ENCODE measurements around the gene SMCR8.
"Not testable (repeated sequence)": the region's sequence is repeated elsewhere in the genome, so short reads cannot be mapped to it uniquely, and the experiment has no call there.

The SMCR8 gene

GRCh38 chr17:18318117-18318516 is 3.0 kb downstream of the SMCR8 start:
- in situ Hi-C loops (cut with HindIII; ENCODE audit: low sequenced_read_pairs): no loop called here

- in situ Hi-C loops (cut with HindIII; ENCODE audit: low sequenced_read_pairs): no loop called here
These were observed 3.8 kb downstream of the SMCR8 start for GRCh38 chr17:18318771-18319450.

GRCh38 chr17:18319604-18320256 is 4.6 kb downstream of the SMCR8 start:
- in situ Hi-C loops (cut with HindIII; ENCODE audit: low sequenced_read_pairs): no loop called here

GRCh38 chr17:18320301-18320700 is 5.2 kb downstream of the SMCR8 start:
- in situ Hi-C loops (cut with HindIII; ENCODE audit: low sequenced_read_pairs): no loop called here

- in situ Hi-C loops (cut with HindIII; ENCODE audit: low sequenced_read_pairs): no loop called here
These were observed 6.2 kb downstream of the SMCR8 start for GRCh38 chr17:18321309-18321708.

GRCh38 chr17:18322522-18322921 is 7.4 kb downstream of the SMCR8 start:
- in situ Hi-C loops (cut with HindIII; ENCODE audit: low sequenced_read_pairs): no loop called here

GRCh38 chr17:18323007-18323406 is 7.9 kb downstream of the SMCR8 start:
- in situ Hi-C loops (cut with HindIII; ENCODE audit: low sequenced_read_pairs): no loop called here

- in situ Hi-C loops (cut with HindIII; ENCODE audit: low sequenced_read_pairs): no loop called here
These were observed 8.5 kb downstream of the SMCR8 start for GRCh38 chr17:18323507-18324139.

GRCh38 chr17:18324140-18325050 is 9.3 kb downstream of the SMCR8 start:
- in situ Hi-C loops (cut with HindIII; ENCODE audit: low sequenced_read_pairs): no loop called here

- in situ Hi-C loops (cut with HindIII; ENCODE audit: low sequenced_read_pairs): no loop called here
These were observed 10.9 kb downstream of the SMCR8 start for GRCh38 chr17:18326039-18326438.

- in situ Hi-C loops (cut with HindIII; ENCODE audit: low sequenced_read_pairs): no loop called here
These were observed 11.5 kb downstream of the SMCR8 start for GRCh38 chr17:18326572-18326971.

GRCh38 chr17:18327093-18327492 is 12.0 kb downstream of the SMCR8 start:
- in situ Hi-C loops (cut with HindIII; ENCODE audit: low sequenced_read_pairs): no loop called here

GRCh38 chr17:18327556-18327955 is 12.5 kb downstream of the SMCR8 start:
- in situ Hi-C loops (cut with HindIII; ENCODE audit: low sequenced_read_pairs): no loop called here

- in situ Hi-C loops (cut with HindIII; ENCODE audit: low sequenced_read_pairs): no loop called here
These were observed 13.6 kb downstream of the SMCR8 start for GRCh38 chr17:18328643-18329204.

- in situ Hi-C loops (cut with HindIII; ENCODE audit: low sequenced_read_pairs): no loop called here
These were observed 16.8 kb downstream of the SMCR8 start for GRCh38 chr17:18331879-18332278.

GRCh38 chr17:18332909-18333489 is 17.9 kb downstream of the SMCR8 start:
- in situ Hi-C loops (cut with HindIII; ENCODE audit: low sequenced_read_pairs): no loop called here

GRCh38 chr17:18338158-18338557 is 23.1 kb downstream of the SMCR8 start:
- in situ Hi-C loops (cut with HindIII; ENCODE audit: low sequenced_read_pairs): not testable (repeated sequence)

GRCh38 chr17:18339933-18340332 is 24.8 kb downstream of the SMCR8 start:
- in situ Hi-C loops (cut with HindIII; ENCODE audit: low sequenced_read_pairs): no loop called here

- in situ Hi-C loops (cut with HindIII; ENCODE audit: low sequenced_read_pairs): no loop called here
These were observed 28.9 kb downstream of the SMCR8 start for GRCh38 chr17:18344021-18344420.

GRCh38 chr17:18353541-18353940 is 38.4 kb downstream of the SMCR8 start:
- in situ Hi-C loops (cut with HindIII; ENCODE audit: low sequenced_read_pairs): no loop called here

Data from endothelial cell of hepatic sinusoid (primary cell).